ENCODE data around the gene L3MBTL1.

The L3MBTL1 gene

DNA sequence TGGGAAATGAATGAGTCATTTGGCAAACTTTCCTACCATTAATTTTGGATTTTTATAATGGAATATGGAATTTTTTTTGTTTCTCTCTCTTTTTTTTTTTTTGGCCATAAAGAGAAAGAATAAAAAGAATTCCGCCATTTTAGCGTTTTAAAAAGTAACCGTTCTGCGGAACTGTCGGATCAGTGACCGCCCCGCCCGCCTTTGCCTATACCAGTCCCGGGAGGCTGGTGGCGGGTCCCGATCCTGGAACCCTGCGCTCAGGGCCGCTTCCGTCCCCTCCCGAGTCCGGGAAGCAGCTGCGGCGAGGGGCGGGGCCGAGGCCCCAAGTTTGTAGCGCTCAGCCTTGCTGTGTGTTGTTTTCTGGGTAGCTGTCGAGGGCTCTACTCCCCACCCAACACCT, 609 bp downstream of the L3MBTL1 start:
- DNase-seq = no peak

- no peak for DNase-seq
These were observed 1.1 kb downstream of the L3MBTL1 start for GRCh38 chr20:43508604-43509040.

GRCh38 chr20:43511879-43512278, 4.4 kb downstream of the L3MBTL1 start:
- no peak for DNase-seq

- no peak for DNase-seq
These were observed 6.0 kb downstream of the L3MBTL1 start for GRCh38 chr20:43513372-43513930.

DNA sequence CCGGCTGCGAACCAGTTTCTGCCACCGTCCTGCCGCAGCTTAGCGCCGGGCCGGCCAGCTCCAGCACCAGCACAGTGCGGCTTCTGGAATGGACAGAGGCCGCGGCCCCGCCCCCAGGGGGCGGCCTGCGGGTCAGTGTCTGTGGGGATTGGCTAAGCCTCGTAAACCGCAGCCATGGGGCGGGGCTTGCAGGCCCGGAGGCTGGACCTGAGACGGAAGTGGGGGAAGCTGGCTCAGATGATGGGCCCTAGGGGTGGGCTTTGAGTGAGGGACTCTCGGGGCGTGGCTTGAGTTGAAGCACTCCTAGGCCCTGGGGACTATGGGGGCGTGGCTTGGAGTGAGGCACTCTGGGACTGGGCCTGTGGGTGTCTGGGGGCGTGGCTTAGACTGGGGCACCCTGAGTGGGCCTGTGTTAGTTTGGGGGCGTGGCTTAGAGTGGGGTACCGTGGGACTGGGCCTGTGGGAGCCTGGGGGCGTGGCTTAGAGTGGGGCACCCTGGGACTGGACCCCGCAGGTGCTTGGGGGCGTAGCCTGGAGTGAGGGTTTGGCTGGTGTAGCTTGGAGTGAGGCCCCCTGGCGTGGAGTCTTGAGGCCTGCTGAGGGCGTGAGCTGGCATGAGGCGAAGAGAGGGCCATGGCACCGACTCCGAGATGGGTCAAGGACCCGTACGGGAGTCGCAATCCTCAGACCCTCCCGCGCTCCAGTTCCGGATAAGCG, 6.6 kb downstream of the L3MBTL1 start:
- DNase-seq = peak; percentile 81

DNA sequence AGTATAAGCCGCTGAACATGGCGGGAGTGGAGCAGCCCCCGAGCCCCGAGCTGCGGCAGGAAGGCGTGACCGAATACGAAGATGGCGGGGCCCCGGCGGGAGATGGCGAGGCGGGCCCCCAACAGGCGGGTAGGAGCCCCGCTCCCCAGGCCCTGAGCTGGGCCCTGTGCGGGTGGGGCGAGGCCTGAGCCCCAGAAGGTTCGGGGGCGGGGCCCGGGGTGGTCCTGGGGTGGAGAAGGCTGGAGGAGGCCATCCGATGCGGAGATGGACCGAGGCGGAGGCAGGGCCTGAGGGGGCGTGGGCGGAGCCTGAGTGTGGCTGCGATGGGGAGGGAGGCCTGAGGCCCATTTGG, 7.1 kb downstream of the L3MBTL1 start:
- no peak for DNase-seq

DNA sequence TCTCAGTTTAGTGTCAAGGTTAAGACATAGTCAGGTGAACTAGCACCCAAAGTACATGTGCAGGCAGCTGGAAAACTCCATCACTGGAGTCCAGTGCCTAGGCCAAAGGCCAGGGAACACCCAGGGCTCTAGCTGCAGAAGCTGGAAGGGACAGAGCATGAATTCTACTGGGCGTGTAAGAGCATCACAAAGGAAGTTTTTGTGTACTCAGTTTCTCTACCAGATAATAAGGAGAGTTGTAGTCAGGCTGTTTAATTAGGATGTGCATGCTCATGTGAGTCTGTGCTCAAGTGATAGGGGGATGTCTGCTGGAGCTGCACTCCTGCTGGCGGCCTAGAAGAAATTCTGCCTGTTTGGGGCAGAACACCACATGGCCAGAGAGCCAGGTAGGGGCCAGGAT, 8.1 kb downstream of the L3MBTL1 start:
- DNase-seq = no peak

DNA sequence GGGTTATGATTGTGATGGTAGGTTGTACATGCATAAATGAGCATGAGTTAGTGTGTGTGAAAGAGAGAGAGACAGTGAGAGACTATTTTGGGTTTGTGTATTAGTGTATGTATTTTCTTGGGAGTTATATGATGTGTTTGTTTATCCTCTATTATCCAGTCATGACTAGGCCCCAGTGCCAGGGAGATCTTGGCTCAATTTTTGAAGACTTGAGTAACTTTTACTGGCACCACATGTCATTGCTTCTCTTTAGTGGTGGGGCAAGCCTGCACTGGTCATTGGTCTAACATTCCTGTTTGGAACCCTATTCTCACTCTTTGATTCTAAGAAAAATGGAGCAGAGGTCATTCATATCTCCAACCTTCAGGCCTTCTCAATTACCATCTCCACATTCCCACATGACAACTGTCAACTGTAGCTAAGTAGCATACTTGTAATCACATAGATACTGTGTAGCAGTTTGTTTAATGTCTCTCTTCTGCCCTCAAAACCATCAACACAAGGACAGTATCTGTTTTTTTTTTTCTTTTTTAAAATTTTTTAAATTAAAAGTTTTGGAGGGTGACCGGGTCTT, 8.8 kb downstream of the L3MBTL1 start:
- no peak for DNase-seq

GRCh38 chr20:43520074-43520630, 12.7 kb downstream of the L3MBTL1 start:
- no peak for DNase-seq

GRCh38 chr20:43525021-43525420, 17.5 kb downstream of the L3MBTL1 start:
- DNase-seq = no peak

DNA sequence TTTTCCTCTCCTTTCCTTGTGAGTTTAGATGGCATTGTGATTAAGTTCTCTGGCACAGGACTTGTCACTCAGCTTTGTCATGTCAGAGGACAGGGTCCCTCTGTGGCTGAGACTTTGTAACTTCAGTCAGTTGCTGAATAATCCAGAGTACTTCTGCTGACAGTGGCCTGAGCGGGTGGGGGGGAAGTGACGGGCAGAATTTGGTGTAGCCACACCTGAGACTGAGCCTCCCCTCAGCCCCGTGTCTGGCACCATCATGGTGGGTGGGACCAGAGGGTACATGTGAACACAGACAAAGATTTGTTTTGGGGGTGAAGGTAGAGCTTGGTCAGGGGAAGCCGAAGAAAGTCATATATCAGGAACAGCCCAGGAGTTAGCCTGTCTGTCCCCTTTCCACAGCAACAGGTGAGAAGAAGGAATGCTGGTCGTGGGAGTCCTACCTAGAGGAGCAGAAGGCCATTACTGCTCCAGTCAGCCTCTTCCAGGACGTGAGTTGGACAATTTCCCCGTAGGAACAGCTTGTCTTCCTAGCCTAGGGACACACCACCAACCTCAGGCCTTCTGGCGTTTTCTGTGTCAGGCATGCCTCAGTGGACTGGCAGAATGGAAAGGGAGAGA, 20.9 kb downstream of the L3MBTL1 start:
- no peak for DNase-seq

- no peak for DNase-seq
These were observed 21.6 kb downstream of the L3MBTL1 start for GRCh38 chr20:43529051-43529450.

DNA sequence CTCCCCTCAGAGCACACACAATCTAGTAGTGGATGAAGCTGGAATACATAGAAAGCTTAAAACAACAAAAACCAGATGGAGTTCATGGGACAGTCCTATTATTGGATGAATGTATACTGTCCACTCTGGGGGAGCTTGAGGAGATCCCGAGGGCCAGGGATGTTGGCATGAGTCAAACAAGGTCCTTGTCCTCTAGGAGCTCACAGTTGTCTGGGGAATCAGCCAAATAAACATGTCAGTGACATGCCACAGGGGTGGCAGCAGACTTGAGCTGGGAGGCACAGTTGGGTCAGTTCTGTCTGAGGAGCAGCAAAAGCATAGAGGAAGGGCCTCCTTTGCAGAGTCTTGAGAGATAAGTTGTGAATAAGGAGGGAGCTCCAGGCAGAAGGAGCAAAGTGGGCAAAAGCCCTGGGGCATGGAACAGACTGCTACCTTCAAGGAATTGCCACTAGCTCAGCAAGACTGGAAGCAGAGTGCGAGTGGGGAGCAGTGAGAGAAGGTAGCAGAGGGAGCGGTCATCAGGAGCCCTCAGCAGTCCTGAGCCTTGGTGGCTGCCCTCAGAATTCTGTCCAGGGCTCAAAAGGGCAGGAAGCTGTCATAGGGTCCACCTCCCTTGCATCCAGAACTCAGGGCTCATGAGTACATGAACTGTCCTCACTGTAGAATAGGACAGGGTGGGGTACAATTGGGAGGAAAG, 22.1 kb downstream of the L3MBTL1 start:
- DNase-seq = no peak

GRCh38 chr20:43530321-43531090, 23.0 kb downstream of the L3MBTL1 start:
- DNase-seq = no peak

DNA sequence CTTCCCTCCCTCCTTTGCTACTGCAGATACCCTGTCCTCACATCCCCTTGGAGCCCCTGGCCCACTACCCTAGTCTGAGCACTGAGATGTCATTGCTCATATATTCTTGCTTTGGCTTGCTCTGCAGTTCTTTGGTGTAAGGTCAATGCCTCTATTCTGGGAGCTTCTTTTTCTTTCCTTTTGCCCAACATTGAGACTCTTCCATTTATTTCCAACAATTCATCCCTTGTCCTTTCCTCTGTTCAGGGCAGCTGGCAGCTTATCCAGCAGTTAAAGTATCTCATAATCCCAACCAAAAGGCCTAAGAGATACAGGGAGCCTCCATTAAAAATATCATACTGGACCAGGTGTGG, 23.6 kb downstream of the L3MBTL1 start:
- no peak for DNase-seq

DNA sequence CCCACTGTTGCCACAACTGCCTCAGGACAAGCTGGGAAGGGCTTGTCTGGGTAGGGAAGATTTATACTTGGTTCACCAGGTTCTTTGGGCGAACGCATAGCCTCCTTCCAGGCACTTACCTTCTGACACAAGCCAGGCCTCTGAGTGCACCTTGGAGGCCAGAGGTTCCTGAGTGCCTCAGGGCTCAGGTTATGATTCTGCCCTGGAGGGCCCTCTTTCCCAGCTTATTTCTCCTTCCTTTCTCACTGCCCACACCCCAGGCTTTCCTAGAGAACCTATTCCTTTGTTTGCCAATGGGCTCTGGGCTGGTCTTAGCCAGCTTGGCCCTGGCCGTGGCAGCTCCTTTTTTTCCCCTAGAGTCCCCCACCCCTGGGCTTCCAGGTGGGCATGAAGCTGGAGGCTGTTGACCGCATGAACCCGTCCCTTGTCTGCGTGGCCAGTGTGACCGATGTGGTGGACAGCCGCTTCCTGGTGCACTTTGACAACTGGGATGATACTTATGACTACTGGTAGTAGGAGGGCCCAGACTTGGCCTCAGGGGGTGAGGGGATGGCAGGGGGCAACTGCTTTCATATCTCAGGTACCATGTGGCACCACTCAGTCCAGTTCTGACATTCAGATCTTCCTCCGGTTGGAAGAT, 25.0 kb downstream of the L3MBTL1 start:
- no peak for DNase-seq

DNA sequence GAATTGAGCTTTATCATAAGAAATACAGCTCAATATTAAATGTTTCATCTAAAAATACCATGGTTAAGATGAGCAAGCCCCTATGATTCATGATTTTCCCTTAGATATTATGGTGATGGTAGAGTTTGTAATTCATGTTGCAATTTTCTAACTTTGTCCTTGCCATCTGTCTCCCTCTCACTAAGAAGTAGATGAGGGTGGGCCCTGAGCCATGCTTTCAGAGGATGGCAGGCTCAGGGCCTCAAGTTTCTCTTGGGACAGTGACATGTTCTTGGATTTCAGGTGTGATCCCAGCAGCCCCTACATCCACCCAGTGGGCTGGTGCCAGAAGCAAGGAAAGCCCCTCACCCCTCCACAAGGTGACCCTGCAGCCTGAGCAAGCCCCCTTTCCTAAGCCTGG, 25.6 kb downstream of the L3MBTL1 start:
- DNase-seq = no peak

- DNase-seq = no peak
These were observed 26.5 kb downstream of the L3MBTL1 start for GRCh38 chr20:43534016-43534415.

DNA sequence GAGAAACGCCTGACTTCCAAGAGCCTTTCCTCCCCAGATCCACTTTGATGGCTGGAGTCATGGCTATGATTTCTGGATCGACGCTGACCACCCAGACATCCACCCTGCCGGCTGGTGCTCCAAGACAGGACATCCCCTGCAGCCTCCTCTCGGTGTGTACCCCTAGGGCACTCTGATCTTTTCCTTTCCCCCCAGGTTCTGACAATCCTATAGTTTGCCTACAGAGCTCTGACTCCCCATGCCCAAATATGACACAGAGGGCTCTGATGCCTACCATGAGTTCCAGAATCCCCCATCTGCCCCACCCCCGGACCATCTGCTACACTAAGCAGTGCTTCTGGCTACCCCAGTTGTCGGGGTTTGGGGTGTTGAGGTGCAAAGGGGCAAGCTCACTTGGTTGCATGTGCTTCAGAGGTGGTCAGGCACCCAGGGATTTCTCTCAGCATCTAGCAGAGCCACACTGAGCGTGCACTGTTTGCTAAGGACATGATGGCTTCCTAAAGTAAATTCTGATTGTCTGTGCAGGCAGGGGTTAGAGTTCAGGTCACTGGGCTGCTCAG, 27.4 kb downstream of the L3MBTL1 start:
- DNase-seq = no peak

- DNase-seq = no peak
These were observed 28.0 kb downstream of the L3MBTL1 start for GRCh38 chr20:43535370-43536004.

Data from activated CD4-positive, alpha-beta T cell treated with anti-CD3 and anti-CD28 coated beads for 1 hour (primary cell).